HFFc6 (cell line): Measurements from ENCODE around the gene ERCC2. TPM values are rescaled to one million over a fixed set of nuclear protein-coding genes. Genes with fewer than 3 reads are reported as not detected.

Source experiments
- DNase-seq: peaks from one replicate; pipeline ENCODE4 v3.0.0-alpha.2; 2018
- H3K27ac Mint-ChIP-seq: 2 replicates; pipeline ENCODE4 v1.8.0; 2020; ENCODE audit warnings: mild to moderate bottlenecking, mixed read lengths
- H3K27me3 Mint-ChIP-seq: 2 replicates; pipeline ENCODE4 v1.8.0; 2021; ENCODE audit warnings: mild to moderate bottlenecking, moderate library complexity, mixed read lengths; ENCODE audit not compliant: insufficient read depth
- H3K36me3 Mint-ChIP-seq: 2 replicates; pipeline ENCODE4 v1.8.0; 2021; ENCODE audit warnings: low read depth, mixed read lengths
- H3K4me1 Mint-ChIP-seq: 2 replicates; pipeline ENCODE4 v1.8.0; 2020; ENCODE audit warnings: low read depth, mixed read lengths
- H3K4me3 Mint-ChIP-seq: 2 replicates; pipeline ENCODE4 v1.8.0; 2020; ENCODE audit warnings: mild to moderate bottlenecking, moderate library complexity, mixed read lengths
- H3K9me3 Mint-ChIP-seq: 2 replicates; pipeline ENCODE4 v1.8.0; 2020; ENCODE audit warnings: mild to moderate bottlenecking, mixed read lengths
- total RNA-seq, 6 experiments: library from RNA; stranded (reverse); fragmentation: NEBNext Ultra II Directional; extraction: Animal tissue kit (Norgen Biotek cat#: 25700); gene quantifications; 2 replicates in 1 of 6; 3 replicates in 5 of 6; pipeline ENCODE4 v1.2.3, GENCODE V29; 2021
- TF ChIP-seq, protein P1 (sequence below): fragments of 200-600 bp; sonication (generic); IDR thresholded peaks from 2 replicates; pipeline ENCODE4 v1.5.0; 2021; ENCODE audit warnings: antibody characterized with exemption, mild to moderate bottlenecking

ERCC2 gene
- total RNA-seq, 6 experiments from 2014 or later = 80.2 to 108 (median 87.8) TPM

DNA sequence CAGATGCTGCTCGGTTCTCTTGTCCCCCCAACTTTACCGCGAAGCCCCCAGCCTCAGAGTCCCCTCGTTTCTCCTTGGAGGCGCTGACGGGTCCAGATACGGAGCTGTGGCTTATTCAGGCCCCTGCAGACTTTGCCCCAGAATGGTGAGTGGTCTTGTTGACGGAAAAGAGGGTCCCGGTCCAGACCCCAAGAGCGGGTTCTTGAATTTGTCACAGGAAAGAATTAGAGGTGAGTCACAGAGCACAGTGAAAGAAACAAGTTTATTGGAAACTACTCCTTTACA lies 36.7 kb upstream of the ERCC2 start:
- peaks cover 17% of the 10 kb centered on the region for H3K27me3 Mint-ChIP-seq
- peak overlapping the region; percentile 97 for H3K27ac Mint-ChIP-seq
- peaks cover 61% of the 10 kb centered on the region for H3K4me1 Mint-ChIP-seq
- no peak for DNase-seq
- H3K9me3 Mint-ChIP-seq = no peaks in the 10 kb centered on the region
- TF ChIP-seq, protein P1, sequence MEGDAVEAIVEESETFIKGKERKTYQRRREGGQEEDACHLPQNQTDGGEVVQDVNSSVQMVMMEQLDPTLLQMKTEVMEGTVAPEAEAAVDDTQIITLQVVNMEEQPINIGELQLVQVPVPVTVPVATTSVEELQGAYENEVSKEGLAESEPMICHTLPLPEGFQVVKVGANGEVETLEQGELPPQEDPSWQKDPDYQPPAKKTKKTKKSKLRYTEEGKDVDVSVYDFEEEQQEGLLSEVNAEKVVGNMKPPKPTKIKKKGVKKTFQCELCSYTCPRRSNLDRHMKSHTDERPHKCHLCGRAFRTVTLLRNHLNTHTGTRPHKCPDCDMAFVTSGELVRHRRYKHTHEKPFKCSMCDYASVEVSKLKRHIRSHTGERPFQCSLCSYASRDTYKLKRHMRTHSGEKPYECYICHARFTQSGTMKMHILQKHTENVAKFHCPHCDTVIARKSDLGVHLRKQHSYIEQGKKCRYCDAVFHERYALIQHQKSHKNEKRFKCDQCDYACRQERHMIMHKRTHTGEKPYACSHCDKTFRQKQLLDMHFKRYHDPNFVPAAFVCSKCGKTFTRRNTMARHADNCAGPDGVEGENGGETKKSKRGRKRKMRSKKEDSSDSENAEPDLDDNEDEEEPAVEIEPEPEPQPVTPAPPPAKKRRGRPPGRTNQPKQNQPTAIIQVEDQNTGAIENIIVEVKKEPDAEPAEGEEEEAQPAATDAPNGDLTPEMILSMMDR = no peak; the same call in 1 of the 2 replicates
- peaks cover 28% of the 10 kb centered on the region for H3K36me3 Mint-ChIP-seq
- peak overlapping the region; percentile 97 for H3K4me3 Mint-ChIP-seq

DNA sequence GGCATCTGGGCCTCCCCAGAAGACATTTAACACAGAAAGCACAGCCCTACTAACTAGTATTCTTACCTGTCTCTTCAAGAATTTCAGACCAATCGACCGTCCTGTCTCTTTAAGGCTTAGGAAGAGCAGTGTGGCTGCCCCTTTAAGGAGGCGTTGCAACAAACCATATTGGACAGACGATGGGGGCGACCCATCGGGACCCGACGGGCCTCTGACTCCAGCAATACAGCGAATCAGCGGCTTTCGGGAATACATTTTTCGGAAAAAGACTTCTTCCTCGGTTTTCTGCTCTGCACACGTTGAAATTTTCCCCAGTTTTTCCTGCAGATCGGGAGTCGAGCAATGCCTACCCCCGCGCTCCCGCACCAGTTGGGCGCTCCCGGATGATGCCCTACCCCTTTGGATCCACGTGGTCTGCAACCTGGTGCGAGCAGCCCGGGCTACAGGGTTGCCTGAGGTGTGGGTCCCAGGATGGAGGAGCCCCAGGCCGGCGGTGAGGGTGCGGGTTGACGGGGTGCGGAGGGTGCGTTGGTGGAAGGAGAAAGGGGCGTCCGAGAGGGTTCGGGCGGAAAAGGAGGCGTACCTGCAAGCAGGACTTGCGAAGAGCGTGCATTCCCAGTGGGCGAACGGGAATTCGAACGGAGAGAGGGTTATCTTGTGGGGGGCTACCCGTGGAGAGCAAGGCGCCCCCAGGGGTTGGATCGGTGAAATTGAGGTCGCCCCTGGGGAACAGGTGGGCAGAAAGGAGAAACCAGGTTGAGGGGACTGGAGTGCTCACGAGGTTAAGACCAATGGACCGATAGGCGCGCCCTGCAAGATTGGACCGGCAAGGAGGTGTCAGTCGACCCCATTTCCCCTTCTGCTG lies 36.1 kb upstream of the ERCC2 start, which contains the start of gene POLR1G:
POLR1G (plus strand) TSS at position 419 of the 865 bp plus-strand sequence; CDS start at position 472, 53 bp downstream.
- peak within 1 kb of the TSS; percentile 97 for H3K27ac Mint-ChIP-seq
- DNase-seq = peak; percentile 62
- H3K36me3 Mint-ChIP-seq = peaks cover 28% of the 10 kb centered on the region

DNA sequence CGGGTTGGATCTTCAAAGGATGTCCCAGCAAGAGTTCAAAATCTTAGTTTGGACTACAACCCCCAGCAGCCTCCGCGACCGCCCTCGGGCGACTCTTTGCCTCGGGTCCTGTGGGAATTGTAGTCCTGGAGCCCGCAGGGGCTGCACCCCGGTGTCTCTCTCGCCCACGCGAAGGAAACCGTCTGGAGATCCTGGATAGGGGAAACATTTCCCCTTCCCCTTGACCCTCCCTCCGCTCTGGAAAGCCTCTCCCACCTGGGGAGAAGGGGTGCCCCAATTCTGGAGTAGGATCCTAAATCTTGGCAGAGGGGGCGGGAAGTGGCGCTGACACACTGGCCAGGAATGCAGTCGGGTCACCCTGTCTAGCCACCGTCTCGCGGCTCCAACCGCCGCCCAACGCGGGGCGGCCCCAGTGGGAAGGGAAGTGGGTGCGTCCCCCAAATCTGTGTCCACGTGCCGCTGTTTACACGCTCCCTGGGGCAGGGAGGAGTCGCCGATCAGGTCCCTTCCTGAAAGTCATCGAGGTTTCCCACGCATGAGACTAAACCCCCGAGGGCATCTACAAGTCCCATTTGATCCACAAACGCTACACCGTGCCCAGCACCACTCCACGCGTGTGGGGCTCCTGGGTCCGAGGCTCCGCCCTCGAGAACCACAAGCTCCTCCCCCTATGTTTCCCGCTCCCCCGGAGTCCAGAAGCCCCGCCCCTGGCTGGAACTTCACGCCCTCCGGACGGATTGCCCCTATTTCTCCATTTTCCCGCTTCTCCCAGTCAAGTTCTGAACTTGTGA lies 35.3 kb upstream of the ERCC2 start:
- H3K4me1 Mint-ChIP-seq = peaks cover 65% of the 10 kb centered on the region
- peak; percentile 87 for DNase-seq
- TF ChIP-seq, protein P1 = no peak
- peak overlapping the region; percentile 97 for H3K27ac Mint-ChIP-seq
- peaks cover 17% of the 10 kb centered on the region for H3K27me3 Mint-ChIP-seq
- no peaks in the 10 kb centered on the region for H3K9me3 Mint-ChIP-seq
- H3K36me3 Mint-ChIP-seq = peaks cover 20% of the 10 kb centered on the region
- peak overlapping the region; percentile 97 for H3K4me3 Mint-ChIP-seq

More for the DNA sequence above, 36.1 kb upstream of the ERCC2 start, which contains the start of gene POLR1G:
- Mint-ChIP-seq H3K4me3 (peak within 1 kb of the TSS; percentile 97), H3K27me3 (peaks cover 17% of the 10 kb centered on the region), H3K9me3 (no peaks in the 10 kb centered on the region), H3K4me1 (peaks cover 65% of the 10 kb centered on the region)
- TF ChIP-seq, protein P1 = peak; percentile 49

DNA sequence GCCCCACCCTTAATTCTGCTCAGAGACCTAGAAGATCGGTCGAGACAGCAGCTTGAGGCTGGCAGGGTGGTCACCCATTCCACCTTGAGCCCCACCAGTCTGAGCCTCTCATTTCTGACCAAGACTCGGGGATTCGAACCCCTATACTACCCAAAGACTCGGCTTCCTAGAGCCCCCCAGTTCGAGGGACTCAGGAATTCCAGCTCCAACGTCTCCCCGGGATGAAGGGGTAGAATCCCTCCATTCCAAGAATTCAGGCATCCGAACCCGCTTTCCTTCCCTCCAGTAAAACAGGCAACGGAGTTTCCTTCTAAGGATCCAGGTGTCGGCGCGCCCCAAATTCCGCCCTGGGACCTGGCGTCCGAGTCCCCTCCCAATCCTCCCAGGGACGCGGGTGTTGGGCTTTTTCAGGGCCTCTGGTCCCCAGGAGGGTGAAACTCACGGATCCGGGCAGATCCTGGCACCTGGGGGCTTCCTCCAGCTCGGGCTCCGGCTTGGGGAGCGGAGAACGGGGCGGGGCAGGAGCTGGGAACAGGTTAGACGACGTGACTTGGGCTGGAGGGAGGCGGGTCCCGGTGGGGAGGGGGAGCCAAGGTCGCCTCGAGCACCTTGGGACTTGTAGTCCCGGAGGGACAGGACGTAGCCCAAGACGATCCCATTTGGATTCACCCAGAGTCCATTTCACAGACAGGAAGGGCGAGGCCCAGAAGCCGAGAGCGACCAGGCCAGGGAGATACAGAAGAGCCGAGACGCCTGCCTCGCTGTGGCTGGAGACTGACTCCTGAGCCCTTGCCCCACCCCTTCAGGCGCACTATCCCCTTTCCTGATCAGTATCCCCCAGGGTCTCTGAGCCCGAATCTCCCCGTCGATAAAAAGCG lies 34.4 kb upstream of the ERCC2 start, which contains the start of gene PPP1R13L:
PPP1R13L (minus strand) TSS at position 513 of the 878 bp plus-strand sequence. CDS start 6,751 bp downstream, outside the sequence.
- Mint-ChIP-seq H3K27me3 (peaks cover 17% of the 10 kb centered on the region), H3K36me3 (peaks cover 16% of the 10 kb centered on the region), H3K4me1 (peaks cover 65% of the 10 kb centered on the region), H3K4me3 (peak within 1 kb of the TSS; percentile 97), H3K27ac (peak within 1 kb of the TSS; percentile 97), H3K9me3 (no peaks in the 10 kb centered on the region)
- TF ChIP-seq, protein P1 = no peak
- no peak for DNase-seq
